Activated effector memory CD4-positive, alpha-beta T cell treated with anti-CD3 and anti-CD28 coated beads, Interleukin-2, amount 50 U/mL, for 16 hours (primary cell): ENCODE measurements around the gene RMI2.

Experiments used
- DNase-seq: peaks from one replicate; pipeline ENCODE4 v3.0.0-alpha.2; 2020

Gene RMI2

GRCh38 chr16:11386791-11387546 lies 41.7 kb downstream of the RMI2 start:
- DNase-seq = no peak

GRCh38 chr16:11389083-11389482 lies 43.8 kb downstream of the RMI2 start:
- no peak for DNase-seq

- no peak for DNase-seq
Observed at GRCh38 chr16:11389631-11390565, 44.6 kb downstream of the RMI2 start.

GRCh38 chr16:11390573-11391495 lies 45.6 kb downstream of the RMI2 start:
- no peak for DNase-seq

- DNase-seq = no peak
Observed at GRCh38 chr16:11391576-11391975, 46.3 kb downstream of the RMI2 start.

- DNase-seq = no peak
Observed at GRCh38 chr16:11392041-11392581, 46.9 kb downstream of the RMI2 start.

- no peak for DNase-seq
Observed at GRCh38 chr16:11393366-11393765, 48.1 kb downstream of the RMI2 start.

GRCh38 chr16:11393861-11394592 lies 48.8 kb downstream of the RMI2 start:
- no peak for DNase-seq

- no peak for DNase-seq
Observed at GRCh38 chr16:11394593-11394960, 49.3 kb downstream of the RMI2 start.

GRCh38 chr16:11395008-11395948 lies 50.0 kb downstream of the RMI2 start:
- DNase-seq = no peak

GRCh38 chr16:11395949-11396240 lies 50.6 kb downstream of the RMI2 start:
- no peak for DNase-seq

GRCh38 chr16:11396241-11397048 lies 51.2 kb downstream of the RMI2 start:
- peak; percentile 89 for DNase-seq

- DNase-seq = no peak
Observed at GRCh38 chr16:11398136-11398535, 52.9 kb downstream of the RMI2 start.

GRCh38 chr16:11398851-11399250 lies 53.6 kb downstream of the RMI2 start:
- DNase-seq = no peak

GRCh38 chr16:11399261-11399831 lies 54.1 kb downstream of the RMI2 start:
- no peak for DNase-seq

- no peak for DNase-seq
Observed at GRCh38 chr16:11400076-11400475, 54.8 kb downstream of the RMI2 start.
